IMR-90 (cell line): ENCODE measurements around the gene TCERG1. TPM values are rescaled to one million over a fixed set of nuclear protein-coding genes. Genes with fewer than 3 reads are reported as not detected.
A peak's percentile ranks its signal among the peaks of the same experiment; 100 is the strongest.

ENCODE experiments used
- ATAC-seq: fragments of 200-7000 bp; cut with Tn5 transposase; 2 replicates; pipeline ENCODE4 v1.9.1; 2020; ENCODE audit warnings: low read depth, mild to moderate bottlenecking, moderate library complexity
- BruUV-seq: library from RNA; stranded (reverse); fragments of 400-500 nt; replicated peaks from 2 replicates; lab custom pipeline; 2021; lab: Mats Ljungman, UMichigan
- CTCF ChIA-PET: fragments of 300-600 bp; formaldehyde crosslinking; extraction: SDS; loops from one replicate; lab custom pipeline; 2021; ENCODE audit warnings: antibody characterized with exemption; lab: Yijun Ruan, JAX
- POLR2A ChIA-PET: fragments of 300-600 bp; sonication (Branson Sonifier 250); formaldehyde crosslinking; loops from one replicate; lab custom pipeline; 2022; ENCODE audit warnings: antibody characterized with exemption; ENCODE audit not compliant: unreplicated experiment; lab: Charles Lee
- DNase-seq: peaks from one replicate; pipeline ENCODE4 v3.0.0; 2013
- H2AFZ ChIP-seq: replicated peaks from 2 replicates; pipeline ENCODE3; 2013; ENCODE audit warnings: low read length, mild to moderate bottlenecking; ENCODE audit not compliant: poor library complexity
- H2AK5ac ChIP-seq: 2 replicates; pipeline ENCODE4 v1.6.1; 2013; ENCODE audit warnings: low read depth, low read length, inconsistent platforms
- H2AK9ac ChIP-seq: replicated peaks from 2 replicates; pipeline ENCODE3; 2013; ENCODE audit warnings: mild to moderate bottlenecking, low read depth, low read length, moderate library complexity; ENCODE audit not compliant: poor library complexity
- H2BK120ac ChIP-seq: 2 replicates; pipeline ENCODE4 v1.6.1; 2013; ENCODE audit warnings: low read depth, low read length, inconsistent platforms
- H2BK15ac ChIP-seq: 3 replicates; pipeline ENCODE4 v1.6.1; 2013; ENCODE audit warnings: low read depth, low read length, inconsistent platforms
- H2BK20ac ChIP-seq: 2 replicates; pipeline ENCODE4 v1.6.1; 2013; ENCODE audit warnings: low read depth, mild to moderate bottlenecking, inconsistent platforms, low read length, moderate library complexity
- H2BK5ac ChIP-seq: 2 replicates; pipeline ENCODE4 v1.6.1; 2013; ENCODE audit warnings: mild to moderate bottlenecking, low read depth, low read length, inconsistent platforms; ENCODE audit not compliant: poor library complexity, severe bottlenecking
- H3K14ac ChIP-seq: replicated peaks from 2 replicates; pipeline ENCODE4 v1.6.1; 2013; ENCODE audit warnings: low read depth, low read length, inconsistent platforms
- H3K18ac ChIP-seq: 2 replicates; pipeline ENCODE4 v1.6.1; 2013; ENCODE audit warnings: low read depth, low read length, control low read depth
- H3K23ac ChIP-seq: 2 replicates; pipeline ENCODE4 v1.6.1; 2013; ENCODE audit warnings: low read depth, low read length, inconsistent platforms
- H3K27ac ChIP-seq: 2 replicates; pipeline ENCODE4 v1.5.1; 2013; ENCODE audit warnings: mild to moderate bottlenecking, control low read depth, low read length; ENCODE audit not compliant: insufficient read depth
- H3K27me3 ChIP-seq: 2 replicates; pipeline ENCODE4 v1.6.1; 2013; ENCODE audit warnings: low read length; ENCODE audit not compliant: control insufficient read depth, insufficient read depth
- H3K36me3 ChIP-seq: 2 replicates; pipeline ENCODE4 v1.6.1; 2013; ENCODE audit warnings: low read length, mixed read lengths; ENCODE audit not compliant: control insufficient read depth, insufficient read depth
- H3K4ac ChIP-seq: 2 replicates; pipeline ENCODE4 v1.6.1; 2013; ENCODE audit warnings: low read depth, low read length, inconsistent platforms
- H3K4me1 ChIP-seq: 2 replicates; pipeline ENCODE4 v1.6.1; 2013; ENCODE audit warnings: low read length, mixed read lengths; ENCODE audit not compliant: control insufficient read depth, insufficient read depth
- H3K4me2 ChIP-seq: 2 replicates; pipeline ENCODE4 v1.6.1; 2013; ENCODE audit warnings: low read depth, mild to moderate bottlenecking, control low read depth, low read length, moderate library complexity
- H3K4me3 ChIP-seq: 2 replicates; pipeline ENCODE4 v1.5.1; 2013; ENCODE audit warnings: low read depth, mild to moderate bottlenecking, control low read depth, low read length, moderate library complexity; ENCODE audit not compliant: insufficient read depth
- H3K56ac ChIP-seq: 2 replicates; pipeline ENCODE4 v1.6.1; 2013; ENCODE audit warnings: low read length, inconsistent platforms; ENCODE audit not compliant: insufficient read depth; ENCODE audit errors: extremely low read depth
- H3K79me1 ChIP-seq, 2 experiments: 2 replicates each; pipeline ENCODE4 v1.6.1; 2013; ENCODE audit warnings: low read length in 2 of 2, inconsistent platforms in 1 of 2, low read depth in 1 of 2
- H3K9ac ChIP-seq: 2 replicates; pipeline ENCODE4 v1.6.1; 2013; ENCODE audit warnings: low read depth, low read length, control low read depth
- H3K9me1 ChIP-seq: 2 replicates; pipeline ENCODE4 v1.6.1; 2013; ENCODE audit warnings: low read length, inconsistent platforms; ENCODE audit not compliant: insufficient read depth
- H3K9me3 ChIP-seq: 2 replicates; pipeline ENCODE4 v1.6.1; 2013; ENCODE audit warnings: low read length; ENCODE audit not compliant: control insufficient read depth, insufficient read depth
- H4K20me1 ChIP-seq: 2 replicates; pipeline ENCODE4 v1.6.1; 2013; ENCODE audit warnings: low read length, inconsistent platforms; ENCODE audit not compliant: insufficient read depth
- H4K5ac ChIP-seq: 2 replicates; pipeline ENCODE4 v1.6.1; 2013; ENCODE audit warnings: mild to moderate bottlenecking, low read depth, low read length, control low read depth
- H4K8ac ChIP-seq, 2 experiments: 2 replicates each; pipeline ENCODE4 v1.6.1; 2013; ENCODE audit warnings: low read depth in 2 of 2, low read length in 2 of 2, control low read depth in 1 of 2, inconsistent platforms in 1 of 2
- H4K91ac ChIP-seq: 2 replicates; pipeline ENCODE4 v1.6.1; 2013; ENCODE audit warnings: low read depth, low read length, inconsistent platforms; ENCODE audit not compliant: insufficient read depth
- CEBPB ChIP-seq: IDR thresholded peaks from 2 replicates; pipeline ENCODE4 v1.6.1; 2012; ENCODE audit warnings: low read depth, low read length, improper control_type of control experiment
- CHD1 ChIP-seq: IDR thresholded peaks from 2 replicates; pipeline ENCODE4 v1.6.1; 2012; ENCODE audit warnings: low read depth, low read length, improper control_type of control experiment
- MAFK ChIP-seq: IDR thresholded peaks from 2 replicates; pipeline ENCODE4 v1.6.1; 2012; ENCODE audit warnings: low read depth, low read length, improper control_type of control experiment
- MXI1 ChIP-seq: IDR thresholded peaks from 2 replicates; pipeline ENCODE4 v1.6.1; 2012; ENCODE audit warnings: low read depth, mild to moderate bottlenecking, low read length, moderate library complexity, borderline replicate concordance
- NFE2L2 ChIP-seq: fragments of 150-350 bp; IDR thresholded peaks from 2 replicates; pipeline ENCODE4 v1.6.1; 2016; ENCODE audit warnings: low read depth, mild to moderate bottlenecking, low read length
- POLR2A ChIP-seq: IDR thresholded peaks from 2 replicates; pipeline ENCODE4 v1.6.1; 2012; ENCODE audit warnings: mild to moderate bottlenecking, low read depth, low read length
- RAD21 ChIP-seq: IDR thresholded peaks from 2 replicates; pipeline ENCODE4 v1.6.1; 2012; ENCODE audit warnings: low read length, improper control_type of control experiment
- WGBS, 2 experiments: methylation state at CpG; one replicate each; pipeline versions ENCODE4 v1.1.5 to v1.1.7; 2013; ENCODE audit warnings: missing lambda C conversion rate in 2 of 2; ENCODE audit not compliant: insufficient read length in 1 of 2; ENCODE audit errors: extremely low coverage in 2 of 2; 5-methylcytosine and 5-hydroxymethylcytosine counted together
- dilution Hi-C: fragments of 300-500 bp; cut with HindIII; formaldehyde crosslinking; loops from one replicate; pipeline ENCODE4 v1.14.3; 2018; ENCODE audit warnings: low sequenced_read_pairs; ENCODE audit not compliant: unreplicated experiment
- in situ Hi-C: fragments of 300-500 bp; cut with MboI; formaldehyde crosslinking; loops from 3 replicates; pipeline ENCODE4 v1.14.3; 2019; ENCODE audit warnings: low sequenced_read_pairs, inconsistent platforms, mixed read lengths
- intact Hi-C: fragments of 100-400 bp; cut with micrococcal nuclease; formaldehyde crosslinking; loops from 2 replicates; pipeline ENCODE4 v1.10.0; 2022
- polyA plus RNA-seq, 3 experiments: library from polyadenylated mRNA; depleted of rRNA; stranded (reverse); fragments of >200 nt; gene quantifications; 2 replicates each; pipeline ENCODE4 v1.2.3, GENCODE V29; 2012; ENCODE audit warnings: low replicate concordance in 1 of 3
- total RNA-seq: library from RNA; depleted of rRNA; stranded (reverse); fragments of >200 nt; gene quantifications from 2 replicates; pipeline ENCODE4 v1.2.3, GENCODE V29; 2012

The TCERG1 gene
- total and polyA plus RNA-seq, 2 of the 4 experiments (the other 2 are of a cell fraction): 21.9 to 44.7 TPM

- Histone ChIP-seq H3K9ac (no peak overlapping the region), H3K27me3 (peaks cover 7% of the 10 kb centered on the region), H2AFZ (no peak overlapping the region), H2AK9ac (no peak overlapping the region), H3K4ac (no peak overlapping the region), H3K18ac (no peak overlapping the region), H4K91ac (no peak overlapping the region), H3K9me1 (no peaks in the 10 kb centered on the region; the same call in 1 of the 2 replicates), H2BK120ac (no peak overlapping the region), H4K20me1 (no peaks in the 10 kb centered on the region), H2BK5ac (no peak overlapping the region), H3K14ac (no peak overlapping the region), H3K9me3 (no peaks in the 10 kb centered on the region), H3K79me1 (no peaks in the 10 kb centered on the region), H4K5ac (no peak overlapping the region), H3K4me1 (no peaks in the 10 kb centered on the region), H2BK20ac (no peak overlapping the region), H3K4me2 (no peak overlapping the region), H3K23ac (no peak overlapping the region), H3K27ac (no peak overlapping the region), H3K56ac (no peak overlapping the region), H3K36me3 (no peaks in the 10 kb centered on the region), H3K4me3 (no peak overlapping the region), H2AK5ac (no peak overlapping the region), H4K8ac (no peak overlapping the region), H2BK15ac (no peak overlapping the region)
- no peak for ATAC-seq
- CTCF ChIA-PET: interaction anchor here (0.6 to 3.7 kb wide), 3 partner anchors 119 to 426 kb away, joined by 3 to 17 read pairs (median 4); no protein-coding TSS in a partner anchor
- intact Hi-C loops (loop anchor here (10.0 kb wide), 1 partner anchor 1034 kb away; no protein-coding TSS in a partner anchor), dilution Hi-C loops (loop anchor here (25.0 kb wide), 1 partner anchor 422 kb away; no protein-coding TSS in a partner anchor), in situ Hi-C loops (loop anchor here (5.0 to 25.0 kb wide), 4 partner anchors 427 to 1047 kb away; no protein-coding TSS in a partner anchor)
- POLR2A ChIA-PET: no interaction called here
- no CpG with 5 or more reads among the region's 2 CpGs for WGBS, 2 experiments
- DNase-seq: peak; percentile 13
- no TSS peak for BruUV-seq
- TF ChIP-seq MAFK (no peak), NFE2L2 (no peak), CHD1 (no peak), RAD21 (no peak), MXI1 (no peak), CEBPB (no peak), POLR2A (no peak)
Measured at GRCh38 chr5:146540414-146540813, 93.3 kb downstream of the TCERG1 start.
